Stimulated activated CD8-positive, alpha-beta memory T cell treated with anti-CD3 and anti-CD28 coated beads, Interleukin-4, amount 100 ng/mL, for 48 hours (primary cell): Measurements from ENCODE around the gene TUBG1.

Experiments
- DNase-seq: peaks from one replicate; pipeline ENCODE4 v3.0.0-alpha.2; 2020

The TUBG1 gene

GRCh38 chr17:42609182-42609813 is at the start of gene TUBG1, which contains the start of gene RETREG3:
Gene TUBG1, plus strand, starts transcription at chr17:42609683. Its CDS starts 55 bp downstream, at chr17:42609738.
Gene RETREG3, minus strand, starts transcription at chr17:42609374. Its CDS starts 50 bp downstream, at chr17:42609324.
- DNase-seq: peak; percentile 99

DNA sequence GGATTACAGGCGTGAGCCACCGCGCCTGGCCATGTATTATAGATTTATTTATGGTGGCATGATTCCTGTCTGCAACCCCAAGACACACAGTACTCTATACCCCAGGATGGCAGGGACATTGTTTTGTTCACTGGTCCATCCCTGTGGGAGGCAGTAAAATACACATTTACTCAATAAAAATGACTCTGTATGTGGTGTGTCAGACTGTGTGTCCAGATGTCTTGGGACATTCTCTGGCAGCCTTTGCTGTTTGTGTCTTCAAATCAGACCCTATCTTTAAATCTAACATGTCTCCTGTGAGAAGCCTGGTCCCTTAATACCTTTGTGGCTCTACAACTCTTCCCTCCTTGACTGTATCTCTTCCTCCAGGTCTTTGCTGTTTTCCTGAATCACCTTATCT is 49.2 kb upstream of the TUBG1 start:
- no peak for DNase-seq

DNA sequence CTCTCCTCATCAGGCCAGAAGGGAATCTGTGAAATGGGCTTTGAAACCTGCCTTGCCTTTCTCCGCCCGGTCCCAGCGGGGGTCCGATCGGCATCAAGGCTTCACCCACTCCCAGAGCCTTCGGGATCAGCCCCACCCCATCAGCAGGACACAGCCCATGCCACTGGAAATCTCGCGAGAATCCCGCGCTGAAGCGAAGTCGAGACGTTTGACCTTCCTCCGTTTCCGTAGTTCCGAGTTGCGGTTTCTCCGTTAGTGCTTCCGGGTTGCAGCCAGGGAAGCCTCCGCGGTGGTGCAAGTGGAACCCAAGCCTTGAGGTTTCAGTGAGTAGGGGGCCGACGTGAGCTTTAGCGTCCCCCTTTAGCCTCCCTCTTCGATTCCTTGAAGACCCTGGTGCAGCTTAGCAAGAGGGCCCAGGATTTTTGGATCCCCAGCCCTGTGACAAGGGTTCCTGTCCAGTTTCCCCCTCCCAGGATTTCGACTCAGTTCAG is 47.5 kb upstream of the TUBG1 start, which contains the start of gene COASY:
TSS of gene COASY (plus strand) at position 252 of the 491 bp plus-strand sequence. CDS start 475 bp downstream, outside the sequence.
- DNase-seq: peak; percentile 96

- no peak for DNase-seq
Observed at GRCh38 chr17:42562388-42563142, 46.9 kb upstream of the TUBG1 start.

DNA sequence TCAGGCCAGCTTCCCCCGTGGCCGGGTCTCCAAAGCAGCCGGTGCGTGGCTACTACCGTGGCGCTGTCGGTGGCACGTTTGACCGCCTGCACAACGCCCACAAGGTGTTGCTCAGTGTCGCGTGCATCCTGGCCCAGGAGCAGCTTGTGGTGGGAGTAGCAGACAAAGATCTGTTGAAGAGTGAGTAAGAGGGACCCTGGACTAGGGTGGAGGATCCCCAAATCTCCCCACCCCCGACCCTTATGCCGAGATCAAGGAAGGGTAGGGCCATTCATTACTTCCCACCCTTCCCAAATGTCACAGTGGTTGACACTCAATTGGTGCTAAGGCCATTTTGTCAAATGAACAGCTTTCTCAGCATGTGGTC is 46.4 kb upstream of the TUBG1 start:
- no peak for DNase-seq

DNA sequence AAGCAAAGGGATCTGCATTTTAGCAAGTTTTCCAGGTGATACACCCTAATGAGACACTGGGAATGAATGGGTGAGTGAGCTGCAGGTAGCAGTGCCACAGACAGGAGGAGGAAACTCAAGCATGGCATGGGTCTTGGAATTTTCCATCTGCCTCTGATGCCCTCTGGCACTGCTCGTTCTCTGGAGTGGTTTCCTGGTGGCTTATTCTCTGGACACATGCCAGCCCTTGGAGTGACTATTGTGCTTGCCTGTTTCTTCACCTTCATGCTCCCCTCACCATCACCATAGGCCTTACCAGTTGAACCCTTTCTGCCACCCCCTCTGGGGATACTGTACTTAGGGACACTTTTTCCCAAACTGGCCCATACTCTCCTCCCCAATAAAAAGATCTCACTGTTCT is 45.9 kb upstream of the TUBG1 start:
- DNase-seq: no peak

GRCh38 chr17:42563950-42564349 is 45.5 kb upstream of the TUBG1 start:
- DNase-seq: no peak

DNA sequence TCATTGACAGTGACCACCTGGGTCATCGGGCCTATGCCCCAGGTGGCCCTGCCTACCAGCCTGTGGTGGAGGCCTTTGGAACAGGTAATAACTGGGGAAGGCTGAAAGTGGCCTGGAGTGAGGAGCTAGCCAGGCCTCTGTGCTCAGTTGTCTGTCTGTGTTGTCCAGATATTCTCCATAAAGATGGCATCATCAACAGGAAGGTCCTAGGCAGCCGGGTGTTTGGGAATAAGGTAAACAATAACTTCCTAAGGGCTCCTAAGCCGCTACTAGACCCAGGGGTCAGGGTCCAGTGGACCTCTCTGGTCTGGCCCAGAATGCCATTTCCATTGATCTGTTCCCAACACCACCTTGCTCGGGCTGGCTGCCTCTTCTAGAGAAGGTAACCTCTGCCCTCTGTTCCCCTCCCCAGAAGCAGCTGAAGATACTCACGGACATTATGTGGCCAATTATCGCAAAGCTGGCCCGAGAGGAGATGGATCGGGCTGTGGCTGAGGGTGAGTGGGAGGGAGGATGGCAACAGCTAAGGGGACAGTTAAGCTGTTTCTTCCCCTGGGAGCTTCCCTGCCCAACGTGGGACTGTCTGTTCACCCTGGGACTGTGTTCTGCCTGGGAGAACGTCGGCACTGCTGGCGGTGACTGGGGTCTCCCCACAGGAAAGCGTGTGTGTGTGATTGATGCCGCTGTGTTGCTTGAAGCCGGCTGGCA is 44.5 kb upstream of the TUBG1 start:
- no peak for DNase-seq

- DNase-seq: no peak
Observed at GRCh38 chr17:42565523-42566214, 43.8 kb upstream of the TUBG1 start.

GRCh38 chr17:42566215-42566882 is 43.1 kb upstream of the TUBG1 start:
- no peak for DNase-seq

GRCh38 chr17:42566883-42567573 is 42.5 kb upstream of the TUBG1 start, which contains the start of gene MLX:
Gene MLX, plus strand, starts transcription at chr17:42567100. Its CDS starts 25 bp downstream, at chr17:42567125.
- peak; percentile 95 for DNase-seq

- no peak for DNase-seq
Observed at GRCh38 chr17:42568341-42569111, 41.0 kb upstream of the TUBG1 start.

DNA sequence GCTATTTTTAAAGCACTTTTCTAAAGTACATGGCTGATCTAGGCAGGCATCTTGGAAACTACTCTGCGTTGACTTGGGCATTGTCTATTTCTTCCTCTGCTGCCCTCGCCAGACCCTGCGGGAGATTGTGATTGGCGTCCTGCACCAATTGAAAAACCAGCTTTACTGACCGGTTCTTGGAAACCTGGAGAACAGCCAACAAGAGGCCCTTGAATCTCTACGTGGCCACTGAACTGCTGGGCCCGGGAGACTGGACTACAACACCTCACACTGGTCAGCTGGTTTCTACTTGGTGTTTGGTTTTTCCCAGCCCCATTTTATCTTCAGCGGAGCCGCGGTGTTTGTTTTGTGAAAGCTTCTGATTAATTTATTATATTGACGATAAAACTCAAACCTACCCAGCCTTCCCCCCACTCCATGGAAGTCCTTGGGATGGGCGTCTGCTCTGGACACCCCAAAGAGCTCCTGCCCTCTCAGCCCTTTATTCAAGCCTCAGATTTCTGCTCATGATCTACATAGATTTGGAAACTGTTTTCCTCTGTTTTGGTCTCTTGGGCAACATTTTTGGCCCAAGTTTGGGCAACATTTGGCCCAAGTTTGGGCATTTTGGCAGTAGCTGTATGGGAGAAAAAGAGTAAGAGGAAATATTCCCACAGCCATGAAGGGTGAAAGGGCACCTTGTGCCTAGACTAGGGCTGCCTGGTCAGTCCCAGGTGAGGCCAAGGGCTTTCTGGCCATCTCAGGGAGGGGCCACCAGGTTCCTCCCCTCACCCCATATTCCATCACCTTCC is 37.9 kb upstream of the TUBG1 start:
- DNase-seq: no peak

DNA sequence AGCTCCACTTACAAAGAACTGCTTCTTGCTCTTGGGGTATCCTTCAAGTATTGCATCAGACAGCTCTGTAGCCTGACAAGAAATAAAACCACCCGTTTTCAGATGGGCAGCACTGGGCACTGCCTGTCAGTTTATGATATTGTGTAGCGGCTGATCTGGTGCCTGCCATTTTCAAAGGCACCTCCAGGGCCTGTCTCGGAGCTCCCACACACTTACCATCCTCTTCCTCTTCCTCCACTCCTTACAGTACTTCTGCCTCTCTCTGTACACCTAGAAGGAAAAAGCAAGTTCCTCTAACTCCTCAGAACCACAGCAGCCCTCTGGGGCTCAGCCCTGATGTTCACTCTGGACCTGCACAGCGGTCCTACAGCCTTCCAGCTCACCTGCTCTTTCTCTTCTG is 36.4 kb upstream of the TUBG1 start:
- no peak for DNase-seq

- no peak for DNase-seq
Observed at GRCh38 chr17:42574463-42574862, 35.0 kb upstream of the TUBG1 start.

DNA sequence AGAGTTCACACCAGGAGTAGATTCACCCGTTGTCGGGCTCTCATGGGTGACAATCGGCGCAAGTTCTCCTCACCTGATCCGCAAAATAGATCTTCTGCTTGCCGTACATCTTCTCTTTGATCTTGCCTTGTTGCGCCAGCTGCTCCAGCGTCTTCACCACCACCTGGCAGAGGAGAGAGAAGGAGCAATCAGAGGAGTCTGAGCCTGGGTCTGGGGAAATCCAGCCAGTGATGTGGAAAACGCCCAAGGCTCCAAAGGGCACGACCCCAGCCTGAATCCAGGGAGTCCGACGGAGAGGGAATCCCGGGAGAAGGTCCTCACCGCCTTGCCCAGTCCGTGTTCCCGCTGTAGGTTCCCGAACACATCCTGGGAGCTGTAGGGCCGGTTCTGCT is 32.3 kb upstream of the TUBG1 start:
- no peak for DNase-seq

DNA sequence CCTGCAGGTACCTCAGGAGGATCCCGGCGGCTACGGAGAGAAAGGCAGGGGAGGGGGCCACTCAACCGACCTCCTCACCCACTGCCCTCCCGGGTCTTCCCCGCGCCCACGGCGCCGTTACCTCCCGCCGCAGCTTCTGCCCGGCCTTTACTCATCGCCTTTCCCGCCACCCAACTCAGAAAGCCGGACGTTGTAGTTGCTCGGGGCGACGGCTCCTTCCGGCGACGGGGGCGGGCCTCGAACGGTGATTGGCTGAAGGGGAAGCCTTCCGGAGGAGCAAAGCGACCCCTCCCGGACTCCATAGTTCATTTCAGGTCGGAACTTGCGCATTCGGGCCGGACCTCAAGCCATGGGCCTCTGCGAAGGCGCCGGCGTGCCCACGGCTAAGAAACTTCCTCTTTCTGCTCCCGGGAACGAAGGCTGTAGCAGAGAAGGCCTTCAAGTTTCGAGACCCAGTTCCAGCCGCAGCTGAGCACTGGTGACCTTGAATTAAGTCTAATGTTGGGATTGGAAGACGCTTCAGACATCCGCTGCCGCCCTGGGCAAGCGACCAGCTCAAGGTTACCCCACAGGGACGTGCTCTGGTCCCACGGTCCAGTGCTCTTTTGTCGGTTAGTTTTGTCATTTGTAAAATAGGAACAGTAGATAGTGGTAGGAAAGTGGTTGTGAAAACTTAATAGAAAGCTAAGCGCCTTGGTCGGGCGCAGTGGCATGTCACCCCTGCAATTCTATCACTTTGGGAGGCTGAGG is 31.8 kb upstream of the TUBG1 start, which contains the start of gene PSMC3IP:
TSS of gene PSMC3IP (minus strand) at position 198 of the 750 bp plus-strand sequence. CDS start at position 155, 43 bp downstream.
- DNase-seq: peak; percentile 97

- DNase-seq: peak; percentile 86
Observed at GRCh38 chr17:42578282-42578869, 31.1 kb upstream of the TUBG1 start.
